PFSK-1 (cell line): ENCODE results near the gene COL23A1.

ENCODE experiments used
- FOXP2 ChIP-seq: optimal IDR thresholded peaks from 2 replicates; pipeline ENCODE3; 2011; ENCODE audit warnings: borderline replicate concordance, control low read depth, inconsistent platforms; ENCODE audit not compliant: insufficient read depth; ENCODE audit errors: extremely low read length, extremely low read depth
- POLR2AphosphoS5 ChIP-seq: IDR thresholded peaks from 2 replicates; pipeline ENCODE4 v1.6.1; 2012; ENCODE audit warnings: low read depth, mild to moderate bottlenecking, control low read depth, low read length, moderate library complexity
- SIN3A ChIP-seq: IDR thresholded peaks from 2 replicates; pipeline ENCODE4 v1.6.1; 2012; ENCODE audit warnings: mild to moderate bottlenecking, low read length, moderate library complexity, borderline replicate concordance; ENCODE audit not compliant: insufficient read depth
- TAF1 ChIP-seq: IDR thresholded peaks from 2 replicates; pipeline ENCODE4 v1.6.1; 2012; ENCODE audit warnings: low read length, control low read depth, borderline replicate concordance; ENCODE audit not compliant: insufficient read depth
- TF ChIP-seq, protein P1 (sequence below), 2 experiments: IDR thresholded peaks; 2 replicates each; pipeline versions ENCODE4 v1.6.1 to v1.8.0; 2011 to 2012; ENCODE audit warnings: low read depth in 2 of 2, low read length in 2 of 2, control low read depth in 1 of 2, inconsistent platforms in 1 of 2, mild to moderate bottlenecking in 1 of 2, moderate library complexity in 1 of 2; ENCODE audit not compliant: insufficient read depth in 1 of 2

Gene COL23A1

DNA sequence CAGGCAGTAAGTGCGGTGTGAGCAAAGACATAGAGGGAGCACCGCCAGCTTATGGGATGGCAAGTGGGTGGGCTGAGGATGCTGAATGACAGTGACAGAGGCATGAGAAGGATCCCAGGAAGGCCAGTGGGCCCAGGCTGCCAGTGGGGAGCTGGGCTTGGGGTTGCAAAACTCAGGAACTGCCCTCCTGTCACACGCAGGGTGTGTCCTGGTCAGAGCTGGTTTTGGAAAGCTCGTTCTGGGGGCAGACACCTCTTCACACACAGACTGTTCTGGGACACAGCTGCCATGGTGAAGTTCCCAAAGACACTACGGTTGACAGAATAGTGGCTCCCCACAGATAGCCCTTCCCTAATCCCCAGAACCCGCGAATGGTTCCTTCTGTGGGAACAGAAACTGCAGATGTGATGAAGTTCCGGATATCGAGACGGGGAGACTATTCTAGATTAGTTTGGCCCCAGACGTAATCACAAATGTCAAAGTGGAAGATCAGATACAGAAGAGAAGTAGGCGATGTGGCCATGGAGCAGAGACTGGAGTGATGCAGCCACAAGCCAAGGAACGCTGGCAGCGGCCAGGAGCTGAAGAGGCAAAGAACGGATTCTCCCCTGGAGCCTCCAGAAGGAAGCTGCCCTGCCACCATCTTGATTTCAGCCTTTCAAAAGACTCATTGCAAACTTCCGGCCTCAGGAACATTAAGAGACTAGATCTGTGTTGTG, 159.0 kb downstream of the COL23A1 start:
- TF ChIP-seq, protein P1, sequence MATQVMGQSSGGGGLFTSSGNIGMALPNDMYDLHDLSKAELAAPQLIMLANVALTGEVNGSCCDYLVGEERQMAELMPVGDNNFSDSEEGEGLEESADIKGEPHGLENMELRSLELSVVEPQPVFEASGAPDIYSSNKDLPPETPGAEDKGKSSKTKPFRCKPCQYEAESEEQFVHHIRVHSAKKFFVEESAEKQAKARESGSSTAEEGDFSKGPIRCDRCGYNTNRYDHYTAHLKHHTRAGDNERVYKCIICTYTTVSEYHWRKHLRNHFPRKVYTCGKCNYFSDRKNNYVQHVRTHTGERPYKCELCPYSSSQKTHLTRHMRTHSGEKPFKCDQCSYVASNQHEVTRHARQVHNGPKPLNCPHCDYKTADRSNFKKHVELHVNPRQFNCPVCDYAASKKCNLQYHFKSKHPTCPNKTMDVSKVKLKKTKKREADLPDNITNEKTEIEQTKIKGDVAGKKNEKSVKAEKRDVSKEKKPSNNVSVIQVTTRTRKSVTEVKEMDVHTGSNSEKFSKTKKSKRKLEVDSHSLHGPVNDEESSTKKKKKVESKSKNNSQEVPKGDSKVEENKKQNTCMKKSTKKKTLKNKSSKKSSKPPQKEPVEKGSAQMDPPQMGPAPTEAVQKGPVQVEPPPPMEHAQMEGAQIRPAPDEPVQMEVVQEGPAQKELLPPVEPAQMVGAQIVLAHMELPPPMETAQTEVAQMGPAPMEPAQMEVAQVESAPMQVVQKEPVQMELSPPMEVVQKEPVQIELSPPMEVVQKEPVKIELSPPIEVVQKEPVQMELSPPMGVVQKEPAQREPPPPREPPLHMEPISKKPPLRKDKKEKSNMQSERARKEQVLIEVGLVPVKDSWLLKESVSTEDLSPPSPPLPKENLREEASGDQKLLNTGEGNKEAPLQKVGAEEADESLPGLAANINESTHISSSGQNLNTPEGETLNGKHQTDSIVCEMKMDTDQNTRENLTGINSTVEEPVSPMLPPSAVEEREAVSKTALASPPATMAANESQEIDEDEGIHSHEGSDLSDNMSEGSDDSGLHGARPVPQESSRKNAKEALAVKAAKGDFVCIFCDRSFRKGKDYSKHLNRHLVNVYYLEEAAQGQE (IDR thresholded peaks at IDR 0.05; ENCODE audit: insufficient read depth in 1 of 2, low read depth in 2 of 2, low read length in 2 of 2), result no peak
- TF ChIP-seq POLR2AphosphoS5 (no peak), SIN3A (no peak), TAF1 (no peak), FOXP2 (no peak)

DNA sequence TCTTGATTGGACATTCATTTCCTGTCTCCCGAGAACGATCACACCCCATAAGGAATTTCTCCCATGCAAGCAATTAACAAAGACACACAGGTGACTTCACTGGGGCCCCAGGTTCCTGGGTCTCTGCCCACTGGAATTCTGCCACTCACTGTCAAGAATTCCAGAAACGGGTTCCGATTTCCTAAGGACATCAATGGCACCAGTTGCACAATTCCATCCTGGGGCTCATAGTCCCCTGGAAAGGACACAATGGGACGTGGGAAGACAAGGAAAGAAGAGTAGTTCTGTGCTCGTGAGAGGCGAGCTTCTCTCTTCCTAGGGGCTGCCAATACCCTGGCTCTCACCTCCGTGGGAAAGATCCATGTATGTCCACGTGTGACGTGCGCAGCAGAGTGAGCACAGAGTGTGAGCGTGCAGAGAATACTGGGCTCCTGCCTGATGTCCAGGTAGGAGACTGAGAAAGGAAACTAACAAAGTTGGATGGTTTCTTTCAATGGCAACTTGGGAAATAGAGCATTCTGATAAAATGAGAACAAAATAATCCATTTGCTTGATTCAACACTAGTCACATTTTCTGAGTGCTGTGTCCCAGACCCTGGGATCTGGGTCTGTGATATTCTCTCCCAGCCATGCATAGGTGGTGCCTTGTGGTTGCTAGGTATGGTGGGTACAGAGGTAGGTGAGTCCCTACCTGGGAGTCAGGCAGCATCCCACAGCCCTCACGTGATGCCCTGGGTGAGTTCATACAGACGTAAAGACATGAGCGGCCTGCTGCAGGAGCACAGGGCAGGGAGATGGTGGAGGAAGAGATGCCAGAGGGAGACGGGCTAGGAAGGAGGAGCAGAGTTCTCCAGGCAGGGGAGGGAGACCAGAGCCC, 159.8 kb downstream of the COL23A1 start:
- TF ChIP-seq TAF1 (no peak), SIN3A (no peak), FOXP2 (no peak), POLR2AphosphoS5 (no peak)
- TF ChIP-seq, protein P1 (IDR thresholded peaks at IDR 0.05; ENCODE audit: insufficient read depth in 1 of 2, low read depth in 2 of 2, low read length in 2 of 2), result no peak

DNA sequence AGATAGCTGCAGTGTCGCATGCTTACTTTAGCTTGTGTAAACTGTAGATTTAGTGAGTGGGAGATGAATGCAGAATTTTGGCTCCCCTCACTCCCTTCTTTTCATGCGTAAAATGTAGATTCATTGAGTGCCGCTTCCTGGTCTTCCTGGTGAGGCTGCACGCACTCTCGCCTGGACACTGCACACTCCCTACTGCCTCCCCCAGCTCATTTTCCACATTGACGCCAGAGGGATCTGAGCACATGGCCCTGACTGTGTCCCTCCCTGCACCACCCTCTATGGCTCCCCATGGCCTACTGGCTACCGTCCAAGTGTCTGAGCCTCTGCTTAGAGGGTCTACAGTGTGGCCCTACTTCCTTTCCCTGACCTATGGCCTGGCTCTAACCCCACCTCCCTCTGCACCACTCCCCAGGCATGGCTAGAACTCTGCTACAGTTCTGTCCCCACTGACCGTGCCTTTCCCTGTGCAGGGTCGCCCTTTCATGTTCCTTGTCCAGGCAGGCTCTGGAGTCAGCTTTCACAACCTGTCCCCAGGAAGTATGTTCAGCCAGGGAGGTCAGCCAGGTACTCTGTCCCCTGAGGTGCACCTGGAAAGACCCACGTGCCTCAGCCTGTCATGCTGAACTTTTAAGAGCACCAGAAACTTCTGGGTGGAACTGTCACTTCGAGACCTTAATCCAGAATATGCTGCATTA, 160.6 kb downstream of the COL23A1 start:
- TF ChIP-seq, protein P1 (IDR thresholded peaks at IDR 0.05; ENCODE audit: insufficient read depth in 1 of 2, low read depth in 2 of 2, low read length in 2 of 2), result no peak
- TF ChIP-seq FOXP2 (no peak), POLR2AphosphoS5 (no peak), SIN3A (no peak), TAF1 (no peak)

DNA sequence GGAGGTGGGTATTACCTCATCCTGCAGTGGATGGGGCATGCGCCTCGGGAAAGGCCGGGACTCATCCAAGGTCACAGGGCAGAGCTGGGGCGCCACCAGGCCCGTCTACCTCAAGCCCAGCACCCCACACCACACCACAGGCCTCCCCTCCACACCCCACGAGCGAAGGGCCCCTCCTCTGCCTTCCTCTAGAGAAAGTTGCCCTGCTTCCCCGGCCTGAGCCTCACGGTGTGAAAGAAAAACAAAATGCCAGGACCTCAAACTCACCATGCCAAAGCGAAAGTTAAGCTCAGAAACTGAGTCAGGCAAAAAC, 161.1 kb downstream of the COL23A1 start:
- no peak for TF ChIP-seq POLR2AphosphoS5
- TF ChIP-seq FOXP2, result no peak
- TF ChIP-seq TAF1, result no peak
- TF ChIP-seq, protein P1 (IDR thresholded peaks at IDR 0.05; ENCODE audit: insufficient read depth in 1 of 2, low read depth in 2 of 2, low read length in 2 of 2), result no peak
- no peak for TF ChIP-seq SIN3A
